Activated CD8-positive, alpha-beta T cell treated with anti-CD3 and anti-CD28 coated beads, Interleukin-2, amount 10 ng/mL, durations not matched to agents 7 days and 5 days (primary cell): ENCODE measurements around the gene GRID1. TPM values are rescaled to one million over a fixed set of nuclear protein-coding genes. Genes with fewer than 3 reads are reported as not detected.
"Not testable (repeated sequence)": the region's sequence is repeated elsewhere in the genome, so short reads cannot be mapped to it uniquely, and the experiment has no call there.

Source experiments
- ATAC-seq: fragments of 150-1000 bp; cut with Tn5 transposase; one replicate; pipeline ENCODE4 v1.10.0; 2021; ENCODE audit warnings: moderate library complexity
- CTCF ChIA-PET: fragments of 350-600 bp; sonication (Branson Sonifier 250); formaldehyde crosslinking; loops from one replicate; lab custom pipeline; 2021; ENCODE audit warnings: antibody characterized with exemption; lab: Charles Lee
- POLR2A ChIA-PET: fragments of 350-600 bp; sonication (Branson Sonifier 250); formaldehyde crosslinking; loops from one replicate; lab custom pipeline; 2021; ENCODE audit warnings: antibody characterized with exemption; lab: Charles Lee
- DNase-seq: peaks from one replicate; pipeline ENCODE4 v3.0.0-alpha.2; 2020
- H3K27ac Mint-ChIP-seq: one replicate; pipeline ENCODE4 v1.8.0; 2021; ENCODE audit warnings: mild to moderate bottlenecking, mixed read lengths
- H3K27me3 Mint-ChIP-seq: one replicate; pipeline ENCODE4 v1.8.0; 2021; ENCODE audit warnings: low read depth, mixed read lengths
- H3K36me3 Mint-ChIP-seq: one replicate; pipeline ENCODE4 v1.8.0; 2021; ENCODE audit warnings: low read depth, mixed read lengths
- H3K4me1 Mint-ChIP-seq: one replicate; pipeline ENCODE4 v1.8.0; 2021; ENCODE audit warnings: low read depth, mixed read lengths
- H3K4me3 Mint-ChIP-seq: one replicate; pipeline ENCODE4 v1.8.0; 2021; ENCODE audit warnings: mild to moderate bottlenecking, mixed read lengths
- H3K9me3 Mint-ChIP-seq: one replicate; pipeline ENCODE4 v1.8.0; 2022; ENCODE audit warnings: mixed read lengths; ENCODE audit not compliant: insufficient read depth
- total RNA-seq, 2 experiments: library from RNA; stranded (reverse); gene quantifications; one replicate each; pipeline ENCODE4 v1.2.3, GENCODE V29; 2021

The GRID1 gene
- total RNA-seq, 2 experiments from 2014 or later: not detected

GRCh38 chr10:86123304-86123703 lies 243.3 kb downstream of the GRID1 start:
- ChIA-PET CTCF (no interaction called here), POLR2A (no interaction called here)
- no peak overlapping the region for H3K27ac Mint-ChIP-seq
- ATAC-seq (no peak), DNase-seq (no peak)
- no peaks in the 10 kb centered on the region for H3K36me3 Mint-ChIP-seq
- peaks cover 2% of the 10 kb centered on the region for H3K27me3 Mint-ChIP-seq
- no peak overlapping the region for H3K4me3 Mint-ChIP-seq
- no peaks in the 10 kb centered on the region for H3K9me3 Mint-ChIP-seq
- H3K4me1 Mint-ChIP-seq: no peaks in the 10 kb centered on the region

GRCh38 chr10:86122646-86123045 lies 243.9 kb downstream of the GRID1 start:
- DNase-seq (no peak), ATAC-seq (no peak)
- ChIA-PET CTCF (no interaction called here), POLR2A (no interaction called here)
- Mint-ChIP-seq H3K4me3 (no peak overlapping the region), H3K27me3 (peaks cover under 1% of the 10 kb centered on the region), H3K27ac (no peak overlapping the region), H3K4me1 (no peaks in the 10 kb centered on the region), H3K9me3 (no peaks in the 10 kb centered on the region), H3K36me3 (no peaks in the 10 kb centered on the region)

GRCh38 chr10:86121200-86121599 lies 245.4 kb downstream of the GRID1 start:
- Mint-ChIP-seq H3K4me1 (no peaks in the 10 kb centered on the region), H3K27me3 (no peaks in the 10 kb centered on the region), H3K27ac (no peak overlapping the region), H3K36me3 (no peaks in the 10 kb centered on the region), H3K4me3 (no peak overlapping the region), H3K9me3 (no peaks in the 10 kb centered on the region)
- DNase-seq (no peak), ATAC-seq (no peak)
- ChIA-PET POLR2A (no interaction called here), CTCF (no interaction called here)

GRCh38 chr10:86117051-86117450 lies 249.5 kb downstream of the GRID1 start:
- Mint-ChIP-seq H3K4me1 (no peaks in the 10 kb centered on the region), H3K36me3 (no peaks in the 10 kb centered on the region), H3K27ac (no peak overlapping the region), H3K27me3 (no peaks in the 10 kb centered on the region), H3K4me3 (no peak overlapping the region), H3K9me3 (no peaks in the 10 kb centered on the region)
- ChIA-PET POLR2A (no interaction called here), CTCF (no interaction called here)
- ATAC-seq (no peak), DNase-seq (no peak)

DNA sequence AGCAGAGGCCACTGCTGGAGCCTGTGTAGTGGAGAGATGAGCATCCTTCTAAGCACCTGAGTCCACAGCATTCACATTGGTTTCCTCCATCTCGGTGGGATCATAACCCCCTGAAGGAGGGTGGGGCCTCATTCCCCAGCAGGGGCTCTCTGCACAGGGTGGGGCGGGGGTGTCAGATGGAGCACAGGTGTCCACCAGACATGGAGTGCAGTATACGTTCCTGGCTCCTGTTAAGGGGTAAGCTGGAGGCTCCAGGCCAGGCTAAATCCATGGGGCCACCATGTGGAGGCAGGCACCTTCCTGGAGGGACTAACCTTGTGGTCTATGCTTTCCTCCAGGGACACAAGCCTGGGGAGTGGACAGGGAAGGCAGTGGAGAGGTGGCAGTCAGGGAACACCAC lies 252.6 kb downstream of the GRID1 start:
- POLR2A ChIA-PET: no interaction called here

GRCh38 chr10:86113501-86113900 lies 253.1 kb downstream of the GRID1 start:
- Mint-ChIP-seq H3K27ac (no peak overlapping the region), H3K4me1 (no peaks in the 10 kb centered on the region), H3K27me3 (no peaks in the 10 kb centered on the region), H3K9me3 (no peaks in the 10 kb centered on the region), H3K4me3 (no peak overlapping the region), H3K36me3 (no peaks in the 10 kb centered on the region)
- ChIA-PET POLR2A (no interaction called here), CTCF (no interaction called here)
- ATAC-seq (no peak), DNase-seq (no peak)

More for the DNA sequence above, 252.6 kb downstream of the GRID1 start:
- DNase-seq: no peak
- H3K27ac Mint-ChIP-seq: no peak overlapping the region
- H3K4me1 Mint-ChIP-seq: no peaks in the 10 kb centered on the region
- ATAC-seq: no peak
- no peaks in the 10 kb centered on the region for H3K27me3 Mint-ChIP-seq
- H3K4me3 Mint-ChIP-seq: no peak overlapping the region
- CTCF ChIA-PET: no interaction called here
- no peaks in the 10 kb centered on the region for H3K9me3 Mint-ChIP-seq
- H3K36me3 Mint-ChIP-seq: no peaks in the 10 kb centered on the region

DNA sequence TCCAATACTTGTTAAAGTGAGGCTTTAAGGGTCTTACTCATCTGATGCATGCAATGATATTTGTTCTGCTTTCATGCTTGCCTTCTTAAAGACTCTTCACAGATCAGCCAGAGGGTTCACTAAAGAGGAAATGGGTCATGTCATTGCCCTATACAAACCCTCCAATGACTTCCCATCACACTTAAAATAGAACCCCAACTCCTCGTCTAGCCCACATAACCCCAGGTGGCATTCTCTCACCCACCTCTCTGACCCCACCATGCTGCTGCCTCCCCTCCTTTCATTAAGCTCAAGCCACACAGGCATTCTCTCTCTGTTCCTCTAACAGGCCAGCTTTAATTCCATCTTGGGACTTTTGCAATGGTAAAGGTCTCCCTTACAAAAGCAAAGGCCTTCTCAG lies 253.6 kb downstream of the GRID1 start:
- DNase-seq (no peak), ATAC-seq (no peak)
- no peaks in the 10 kb centered on the region for H3K36me3 Mint-ChIP-seq
- H3K9me3 Mint-ChIP-seq: no peaks in the 10 kb centered on the region
- POLR2A ChIA-PET: no interaction called here
- no peak overlapping the region for H3K27ac Mint-ChIP-seq
- CTCF ChIA-PET: no interaction called here
- no peaks in the 10 kb centered on the region for H3K4me1 Mint-ChIP-seq
- no peaks in the 10 kb centered on the region for H3K27me3 Mint-ChIP-seq
- H3K4me3 Mint-ChIP-seq: no peak overlapping the region

GRCh38 chr10:86111902-86112545 lies 254.6 kb downstream of the GRID1 start:
- DNase-seq: no peak
- Mint-ChIP-seq H3K27ac (no peak overlapping the region), H3K4me1 (no peaks in the 10 kb centered on the region), H3K36me3 (no peaks in the 10 kb centered on the region), H3K9me3 (no peaks in the 10 kb centered on the region), H3K4me3 (no peak overlapping the region), H3K27me3 (no peaks in the 10 kb centered on the region)
- no peak for ATAC-seq
- POLR2A ChIA-PET: no interaction called here
- CTCF ChIA-PET: no interaction called here

DNA sequence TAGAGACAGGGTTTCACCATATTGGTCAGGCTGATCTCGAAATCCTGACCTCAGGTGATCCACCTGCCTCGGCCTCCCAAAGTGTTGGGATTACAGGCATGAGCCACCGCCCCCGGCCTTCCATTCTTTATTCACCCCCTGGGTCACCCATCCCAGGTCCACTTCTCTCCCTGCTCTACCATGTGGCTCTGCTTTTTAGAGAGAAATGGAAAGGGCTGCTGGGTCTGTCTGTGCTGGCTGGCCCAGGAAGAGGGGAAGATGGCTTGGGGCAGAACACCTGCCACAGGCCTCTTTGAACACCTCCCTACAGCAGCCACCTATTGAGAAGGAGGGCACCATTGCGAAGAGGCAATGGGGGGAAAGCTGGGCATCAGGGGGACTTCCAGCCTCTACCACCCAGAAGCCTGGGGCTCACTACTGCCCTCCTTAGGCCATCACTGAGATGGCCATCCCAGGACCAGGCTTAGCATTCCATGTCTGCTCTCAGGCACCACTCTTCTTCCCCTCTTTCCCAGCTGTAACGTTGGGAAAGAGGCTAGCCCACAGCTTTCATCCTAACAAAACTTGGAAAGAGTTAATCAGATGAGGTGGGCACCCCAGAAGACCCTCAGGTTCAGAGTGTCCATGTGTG lies 256.3 kb downstream of the GRID1 start:
- no peaks in the 10 kb centered on the region for H3K27me3 Mint-ChIP-seq
- H3K36me3 Mint-ChIP-seq: no peaks in the 10 kb centered on the region
- ATAC-seq (no peak), DNase-seq (no peak)
- CTCF ChIA-PET: no interaction called here
- H3K9me3 Mint-ChIP-seq: no peaks in the 10 kb centered on the region
- H3K27ac Mint-ChIP-seq: no peak overlapping the region
- POLR2A ChIA-PET: no interaction called here
- H3K4me3 Mint-ChIP-seq: no peak overlapping the region
- H3K4me1 Mint-ChIP-seq: no peaks in the 10 kb centered on the region

DNA sequence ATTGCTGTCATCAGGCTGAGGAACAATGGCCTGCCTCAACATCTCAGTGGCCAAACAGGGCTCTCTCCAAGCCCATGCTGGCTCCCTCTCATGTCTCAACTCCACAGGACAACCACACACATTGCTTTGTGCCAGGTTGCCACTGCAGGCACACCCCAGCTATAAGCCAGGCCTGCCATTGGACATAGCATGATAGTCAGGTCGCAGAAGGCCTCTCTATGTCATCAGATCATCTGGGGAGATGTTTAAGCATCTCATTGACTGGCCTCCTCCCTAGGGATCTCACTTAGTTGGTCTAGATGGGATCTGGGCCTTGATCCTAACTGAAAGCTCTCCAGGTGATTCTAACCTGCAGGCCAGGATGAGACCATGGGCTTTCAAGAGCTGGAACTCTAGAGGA lies 257.2 kb downstream of the GRID1 start:
- Mint-ChIP-seq H3K36me3 (no peaks in the 10 kb centered on the region), H3K27ac (no peak overlapping the region), H3K4me1 (no peaks in the 10 kb centered on the region), H3K27me3 (no peaks in the 10 kb centered on the region), H3K4me3 (no peak overlapping the region), H3K9me3 (no peaks in the 10 kb centered on the region)
- DNase-seq: no peak
- ChIA-PET CTCF (no interaction called here), POLR2A (no interaction called here)
- no peak for ATAC-seq

DNA sequence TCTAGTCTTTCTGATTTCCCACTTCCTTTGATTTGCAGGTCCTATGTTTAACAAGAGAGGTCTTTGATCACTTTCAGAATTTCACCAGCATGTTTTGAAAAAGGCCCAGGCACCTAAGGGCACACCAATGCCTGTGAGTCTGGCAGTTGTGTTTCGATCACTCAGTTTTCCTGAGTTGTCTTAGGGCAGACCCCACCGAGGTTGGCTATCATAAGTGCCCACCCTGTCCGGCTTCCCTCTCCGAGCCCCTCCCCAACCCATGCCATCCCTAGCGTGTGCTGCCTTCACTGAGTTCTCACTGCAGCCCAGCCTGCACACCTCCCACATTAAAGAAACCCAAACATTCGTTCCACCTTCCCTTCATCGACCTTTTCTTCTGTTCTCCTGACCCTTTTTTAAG lies 257.9 kb downstream of the GRID1 start:
- H3K4me1 Mint-ChIP-seq: no peaks in the 10 kb centered on the region
- CTCF ChIA-PET: no interaction called here

DNA sequence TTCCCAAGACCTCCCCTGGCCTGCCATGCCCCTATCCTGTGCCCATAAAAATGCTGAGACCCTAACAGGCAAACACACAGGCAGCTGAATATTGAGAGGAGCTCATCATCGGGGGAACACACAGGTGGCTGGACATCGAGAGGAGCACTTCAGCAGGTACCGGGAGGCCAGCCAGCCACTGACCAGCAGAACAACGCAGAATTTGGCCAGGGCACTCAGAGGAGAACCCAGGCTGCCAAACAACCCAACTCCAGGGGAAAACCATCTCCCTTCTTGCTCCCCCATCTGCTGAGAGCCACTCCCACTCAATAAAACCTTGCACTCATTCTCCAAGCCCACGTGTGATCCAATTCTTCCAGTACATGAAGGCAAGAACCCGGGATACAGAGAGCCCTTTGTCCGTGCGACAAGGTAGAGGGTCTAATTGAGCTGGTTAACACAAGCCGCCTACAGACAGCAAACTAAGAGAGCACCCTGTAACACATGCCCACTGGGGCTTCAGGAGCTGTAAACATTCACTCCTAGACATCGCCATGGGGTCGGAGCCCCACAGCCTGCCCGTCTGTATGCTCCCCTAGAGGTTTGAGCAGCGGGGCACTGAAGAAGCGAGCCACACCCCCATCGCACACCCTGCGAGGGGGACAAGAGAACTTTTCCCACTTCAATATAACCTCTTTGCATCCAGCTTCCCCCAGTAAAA lies 258.8 kb downstream of the GRID1 start:
- H3K4me3 Mint-ChIP-seq, POLR2A ChIA-PET, H3K27ac Mint-ChIP-seq, DNase-seq, ATAC-seq, H3K36me3 Mint-ChIP-seq, H3K4me1 Mint-ChIP-seq, H3K9me3 Mint-ChIP-seq, H3K27me3 Mint-ChIP-seq, CTCF ChIA-PET: not testable (repeated sequence)

More for the DNA sequence above, 257.9 kb downstream of the GRID1 start:
- no peaks in the 10 kb centered on the region for H3K9me3 Mint-ChIP-seq
- ATAC-seq: no peak
- H3K27ac Mint-ChIP-seq: no peak overlapping the region
- H3K27me3 Mint-ChIP-seq: no peaks in the 10 kb centered on the region
- H3K36me3 Mint-ChIP-seq: no peaks in the 10 kb centered on the region
- POLR2A ChIA-PET: no interaction called here
- DNase-seq: no peak
- H3K4me3 Mint-ChIP-seq: no peak overlapping the region
